Measurements from ENCODE around the gene BHLHE23. TPM values are rescaled to one million over a fixed set of nuclear protein-coding genes. Genes with fewer than 3 reads are reported as not detected.
A peak's percentile ranks its signal among the peaks of the same experiment; 100 is the strongest.

Gene BHLHE23
- total and polyA plus RNA-seq, 2 donors (not counting 1 experiment from before 2014, with no cell fraction given), result not detected

DNA sequence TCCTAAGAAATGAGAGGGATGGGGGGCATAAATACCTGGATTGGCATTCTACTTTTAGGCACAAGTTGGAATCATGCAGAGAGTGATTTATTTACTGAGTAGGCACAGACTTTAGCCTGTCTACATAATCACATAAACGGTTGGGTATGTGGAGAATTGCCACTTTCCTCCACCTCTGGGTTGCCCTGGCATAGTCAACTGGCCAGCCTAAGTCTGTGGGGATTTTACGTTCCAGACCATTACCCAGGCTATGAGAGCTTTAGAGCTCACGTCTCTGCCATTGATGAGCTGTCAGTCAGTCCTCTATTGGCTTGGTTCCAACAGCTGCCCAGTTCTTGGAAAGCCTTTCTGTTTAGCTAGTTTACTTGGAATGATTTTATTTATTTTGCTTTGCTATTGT lies 5.0 kb upstream of the BHLHE23 start:
- H2AFZ ChIP-seq (ENCODE audit: low read length), result no peak overlapping the region
- no peak overlapping the region for H3K4me3 ChIP-seq (replicated peaks in 1 of 4; ENCODE audit: control extremely low read depth in 1 of 4, insufficient read depth in 1 of 4, low read depth in 3 of 4, low read length in 4 of 4)
- no peaks in the 10 kb centered on the region for H3K9me3 ChIP-seq (ENCODE audit: control insufficient read depth, insufficient read depth, low read depth, low read length)
- H3K9ac ChIP-seq (ENCODE audit: insufficient read depth, low read length), result no peak overlapping the region
- DNase-seq (ENCODE audit: low read depth in 2 of 2), result peak in 1 of 2 donors; percentile 18
- H3K4me1 ChIP-seq (ENCODE audit: control insufficient read depth, extremely low read depth, insufficient read depth, low read length), result no peaks in the 10 kb centered on the region
- TF ChIP-seq, protein P1, sequence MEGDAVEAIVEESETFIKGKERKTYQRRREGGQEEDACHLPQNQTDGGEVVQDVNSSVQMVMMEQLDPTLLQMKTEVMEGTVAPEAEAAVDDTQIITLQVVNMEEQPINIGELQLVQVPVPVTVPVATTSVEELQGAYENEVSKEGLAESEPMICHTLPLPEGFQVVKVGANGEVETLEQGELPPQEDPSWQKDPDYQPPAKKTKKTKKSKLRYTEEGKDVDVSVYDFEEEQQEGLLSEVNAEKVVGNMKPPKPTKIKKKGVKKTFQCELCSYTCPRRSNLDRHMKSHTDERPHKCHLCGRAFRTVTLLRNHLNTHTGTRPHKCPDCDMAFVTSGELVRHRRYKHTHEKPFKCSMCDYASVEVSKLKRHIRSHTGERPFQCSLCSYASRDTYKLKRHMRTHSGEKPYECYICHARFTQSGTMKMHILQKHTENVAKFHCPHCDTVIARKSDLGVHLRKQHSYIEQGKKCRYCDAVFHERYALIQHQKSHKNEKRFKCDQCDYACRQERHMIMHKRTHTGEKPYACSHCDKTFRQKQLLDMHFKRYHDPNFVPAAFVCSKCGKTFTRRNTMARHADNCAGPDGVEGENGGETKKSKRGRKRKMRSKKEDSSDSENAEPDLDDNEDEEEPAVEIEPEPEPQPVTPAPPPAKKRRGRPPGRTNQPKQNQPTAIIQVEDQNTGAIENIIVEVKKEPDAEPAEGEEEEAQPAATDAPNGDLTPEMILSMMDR (conservative IDR thresholded peaks at IDR 0.05 in 1 of 2, IDR thresholded peaks at IDR 0.05 in 1 of 2; ENCODE audit: low read depth in 1 of 2, low read length in 2 of 2), result no peak
- no peaks in the 10 kb centered on the region for H4K20me1 ChIP-seq (ENCODE audit: control insufficient read depth, extremely low read depth, insufficient read depth, low read length)
- no peaks in the 10 kb centered on the region for H3K36me3 ChIP-seq (ENCODE audit: control insufficient read depth, insufficient read depth, low read length)
- no peak overlapping the region for H3K4me2 ChIP-seq (ENCODE audit: extremely low read depth, insufficient read depth, low read length)
- no peaks in the 10 kb centered on the region for H3K79me2 ChIP-seq (ENCODE audit: control insufficient read depth, insufficient read depth, low read length)
- H3K27me3 ChIP-seq (ENCODE audit: control insufficient read depth, insufficient read depth, low read length), result peaks cover 60% of the 10 kb centered on the region
- no peak overlapping the region for H3K27ac ChIP-seq (ENCODE audit: insufficient read depth, low read length)

DNA sequence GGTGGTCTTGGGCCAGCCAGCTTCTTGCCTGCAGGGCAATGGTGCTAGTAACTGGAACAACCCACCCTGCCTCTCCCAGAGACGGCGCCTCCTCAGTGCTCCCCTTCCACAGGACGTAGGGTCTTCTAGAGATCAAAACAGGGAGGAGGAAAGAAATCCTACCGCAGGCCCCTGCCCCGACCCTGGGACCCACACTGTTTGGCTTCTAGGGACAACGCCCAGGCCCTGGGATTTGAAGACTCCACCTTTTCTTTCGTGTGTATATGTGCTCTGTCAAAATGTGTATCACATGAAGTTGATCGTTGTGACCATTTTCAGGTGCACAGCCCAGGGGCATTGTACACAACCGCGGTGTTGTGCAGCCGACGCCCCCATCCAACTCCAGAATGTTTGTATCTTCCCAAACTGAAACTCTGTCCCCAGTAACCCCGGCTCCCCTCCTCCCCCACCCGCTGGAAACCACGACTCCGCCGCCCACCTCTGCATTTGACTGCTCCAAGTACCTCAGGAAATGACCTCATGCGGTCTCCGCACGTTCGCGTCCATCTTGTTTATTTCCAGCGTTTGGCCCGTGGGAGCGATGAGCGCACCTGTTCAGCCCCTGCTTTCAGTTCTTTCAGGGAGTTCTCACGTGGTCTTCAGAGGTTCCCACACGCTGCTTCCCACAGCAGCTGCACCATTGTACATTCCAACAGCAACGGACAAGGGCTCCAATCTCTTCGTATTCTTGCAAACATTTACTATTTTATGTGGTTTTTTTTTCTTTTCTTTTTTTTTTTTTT lies 3.4 kb upstream of the BHLHE23 start:
- H3K9me3 ChIP-seq (ENCODE audit: control insufficient read depth, insufficient read depth, low read depth, low read length), result no peaks in the 10 kb centered on the region
- no peak overlapping the region for H3K4me3 ChIP-seq (replicated peaks in 1 of 4; ENCODE audit: control extremely low read depth in 1 of 4, insufficient read depth in 1 of 4, low read depth in 3 of 4, low read length in 4 of 4)
- no peaks in the 10 kb centered on the region for H3K36me3 ChIP-seq (ENCODE audit: control insufficient read depth, insufficient read depth, low read length)
- no peak overlapping the region for H3K27ac ChIP-seq (ENCODE audit: insufficient read depth, low read length)
- H4K20me1 ChIP-seq (ENCODE audit: control insufficient read depth, extremely low read depth, insufficient read depth, low read length), result no peaks in the 10 kb centered on the region
- H3K79me2 ChIP-seq (ENCODE audit: control insufficient read depth, insufficient read depth, low read length), result no peaks in the 10 kb centered on the region
- peaks cover 62% of the 10 kb centered on the region for H3K27me3 ChIP-seq (ENCODE audit: control insufficient read depth, insufficient read depth, low read length)
- no peaks in the 10 kb centered on the region for H3K4me1 ChIP-seq (ENCODE audit: control insufficient read depth, extremely low read depth, insufficient read depth, low read length)
- TF ChIP-seq, protein P1 (conservative IDR thresholded peaks at IDR 0.05 in 1 of 2, IDR thresholded peaks at IDR 0.05 in 1 of 2; ENCODE audit: low read depth in 1 of 2, low read length in 2 of 2), result no peak
- peak; percentile 70 for TF ChIP-seq EZH2 (IDR thresholded peaks at IDR 0.05; ENCODE audit: low read length, missing control alignments)
- H3K9ac ChIP-seq (ENCODE audit: insufficient read depth, low read length), result no peak overlapping the region
- no peak overlapping the region for H2AFZ ChIP-seq (ENCODE audit: low read length)
- peak in 1 of 2 donors; percentile 40 for DNase-seq (ENCODE audit: low read depth in 2 of 2)
- no peak overlapping the region for H3K4me2 ChIP-seq (ENCODE audit: extremely low read depth, insufficient read depth, low read length)

GRCh38 chr20:63009045-63009961 lies 2.5 kb upstream of the BHLHE23 start:
- no peak overlapping the region for H3K9ac ChIP-seq (ENCODE audit: insufficient read depth, low read length)
- TF ChIP-seq EZH2 (IDR thresholded peaks at IDR 0.05; ENCODE audit: low read length, missing control alignments), result no peak
- TF ChIP-seq, protein P1 (conservative IDR thresholded peaks at IDR 0.05 in 1 of 2, IDR thresholded peaks at IDR 0.05 in 1 of 2; ENCODE audit: low read depth in 1 of 2, low read length in 2 of 2), result peak; percentile 81 to 91
- H3K27ac ChIP-seq (ENCODE audit: insufficient read depth, low read length), result no peak overlapping the region
- no peaks in the 10 kb centered on the region for H4K20me1 ChIP-seq (ENCODE audit: control insufficient read depth, extremely low read depth, insufficient read depth, low read length)
- DNase-seq (ENCODE audit: low read depth in 2 of 2), result peak; percentile 26 to 53
- H3K4me3 ChIP-seq (replicated peaks in 1 of 4; ENCODE audit: control extremely low read depth in 1 of 4, insufficient read depth in 1 of 4, low read depth in 3 of 4, low read length in 4 of 4), result no peak overlapping the region
- no peaks in the 10 kb centered on the region for H3K4me1 ChIP-seq (ENCODE audit: control insufficient read depth, extremely low read depth, insufficient read depth, low read length)
- H2AFZ ChIP-seq (ENCODE audit: low read length), result no peak overlapping the region
- no peaks in the 10 kb centered on the region for H3K79me2 ChIP-seq (ENCODE audit: control insufficient read depth, insufficient read depth, low read length)
- H3K36me3 ChIP-seq (ENCODE audit: control insufficient read depth, insufficient read depth, low read length), result no peaks in the 10 kb centered on the region
- peaks cover 64% of the 10 kb centered on the region for H3K27me3 ChIP-seq (ENCODE audit: control insufficient read depth, insufficient read depth, low read length)
- H3K4me2 ChIP-seq (ENCODE audit: extremely low read depth, insufficient read depth, low read length), result no peak overlapping the region
- H3K9me3 ChIP-seq (ENCODE audit: control insufficient read depth, insufficient read depth, low read depth, low read length), result no peaks in the 10 kb centered on the region
